GM23248 (cell line): ENCODE measurements around the gene CCDC28B. TPM values are rescaled to one million over a fixed set of nuclear protein-coding genes. Genes with fewer than 3 reads are reported as not detected.
A peak's percentile ranks its signal among the peaks of the same experiment; 100 is the strongest.

ENCODE experiments used
- DNase-seq: peaks from one replicate; pipeline ENCODE4 v3.0.0-alpha.2; 2015
- H2AFZ ChIP-seq: fragments of 200-600 bp; sonication (generic); 2 replicates; pipeline ENCODE4 v1.6.1; 2016; ENCODE audit warnings: antibody characterized with exemption
- H3F3A ChIP-seq: fragments of 200-600 bp; sonication (generic); 2 replicates; pipeline ENCODE4 v1.6.1; 2016; ENCODE audit warnings: mild to moderate bottlenecking, antibody characterized with exemption, mixed run types; ENCODE audit not compliant: insufficient read depth
- H3K27ac ChIP-seq: fragments of 200-600 bp; sonication (generic); 2 replicates; pipeline ENCODE4 v1.5.1; 2016; ENCODE audit warnings: mild to moderate bottlenecking
- H3K27me3 ChIP-seq: fragments of 200-600 bp; sonication (generic); replicated peaks from 2 replicates; pipeline ENCODE4 v1.6.1; 2016; ENCODE audit warnings: mild to moderate bottlenecking; ENCODE audit not compliant: insufficient read depth
- H3K36me3 ChIP-seq: fragments of 200-600 bp; sonication (generic); 2 replicates; pipeline ENCODE4 v1.6.1; 2016; ENCODE audit warnings: low read depth, mild to moderate bottlenecking
- H3K4me1 ChIP-seq: fragments of 200-600 bp; sonication (generic); 2 replicates; pipeline ENCODE4 v1.6.1; 2016; ENCODE audit warnings: mild to moderate bottlenecking; ENCODE audit not compliant: insufficient read depth
- H3K4me2 ChIP-seq: fragments of 200-600 bp; sonication (generic); one replicate; pipeline ENCODE4 v1.6.1; 2016; ENCODE audit warnings: mild to moderate bottlenecking; ENCODE audit not compliant: unreplicated experiment
- H3K4me3 ChIP-seq: fragments of 200-600 bp; sonication (generic); 2 replicates; pipeline ENCODE4 v1.5.1; 2016; ENCODE audit warnings: mild to moderate bottlenecking
- H3K79me2 ChIP-seq: fragments of 200-600 bp; sonication (generic); 2 replicates; pipeline ENCODE4 v1.6.1; 2016; ENCODE audit warnings: mild to moderate bottlenecking; ENCODE audit not compliant: insufficient read depth
- H3K9ac ChIP-seq: fragments of 200-600 bp; sonication (generic); 2 replicates; pipeline ENCODE4 v1.6.1; 2016; ENCODE audit warnings: mild to moderate bottlenecking
- H3K9me2 ChIP-seq: fragments of 200-600 bp; sonication (generic); 2 replicates; pipeline ENCODE4 v1.6.1; 2016; ENCODE audit warnings: mixed run types, mild to moderate bottlenecking, moderate library complexity; ENCODE audit not compliant: insufficient read depth
- H3K9me3 ChIP-seq: fragments of 200-600 bp; sonication (generic); one replicate; pipeline ENCODE4 v1.6.1; 2017; ENCODE audit warnings: low read depth
- H4K20me1 ChIP-seq: fragments of 200-600 bp; sonication (generic); 2 replicates; pipeline ENCODE4 v1.6.0; 2016; ENCODE audit not compliant: insufficient read depth
- EZH2 ChIP-seq: fragments of 200-600 bp; sonication (generic); IDR thresholded peaks from 2 replicates; pipeline ENCODE4 v1.6.1; 2018; ENCODE audit warnings: antibody characterized with exemption, mild to moderate bottlenecking; ENCODE audit not compliant: insufficient read depth, poor library complexity, severe bottlenecking
- EZH2phosphoT487 ChIP-seq: fragments of 200-600 bp; sonication (generic); IDR thresholded peaks from 2 replicates; pipeline ENCODE4 v1.6.1; 2018; ENCODE audit warnings: antibody characterized with exemption, moderate library complexity, mild to moderate bottlenecking, low read depth; ENCODE audit not compliant: insufficient read depth
- WGBS, 2 experiments: methylation state at CpG; one replicate each; pipeline ENCODE4 v1.1.6; 2015 to 2017; ENCODE audit warnings: low lambda C conversion rate in 2 of 2, low coverage in 1 of 2; ENCODE audit errors: missing lambda C conversion rate in 2 of 2; 5-methylcytosine and 5-hydroxymethylcytosine counted together
- in situ Hi-C: fragments of 300-500 bp; cut with MboI; formaldehyde crosslinking; loops from 2 replicates; pipeline ENCODE4 v1.15.0; 2020
- polyA plus RNA-seq: library from polyadenylated mRNA; unstranded; fragments of >200 nt; fragmentation: Nextera tagmentation; extraction: Ambion mirVana; gene quantifications from 2 replicates; pipeline ENCODE4 v1.2.1, GENCODE V29; 2016
- total RNA-seq: library from RNA; depleted of rRNA; stranded (reverse); fragments of >200 nt; shearing (Covaris generic); gene quantifications from 2 replicates; pipeline ENCODE4 v1.2.3, GENCODE V29; 2014

Gene CCDC28B
- total and polyA plus RNA-seq, 2 experiments from 2014 or later, result 17.7 to 19.7 TPM

GRCh38 chr1:32186491-32186890, 13.9 kb upstream of the CCDC28B start:
- H3K36me3 ChIP-seq, result peaks cover 72% of the 10 kb centered on the region
- H3K9ac ChIP-seq, result no peak overlapping the region
- H3K27me3 ChIP-seq, result no peaks in the 10 kb centered on the region
- H3K4me1 ChIP-seq, result peaks cover 33% of the 10 kb centered on the region
- no peak overlapping the region for H2AFZ ChIP-seq
- WGBS, 2 experiments, result 57 to 66% methylated on average over 2 of the region's 2 CpGs
- 0 out of 2 replicates have a peak overlapping the region, but pooled peaks have one; percentile 19 for H3K4me3 ChIP-seq
- H3F3A ChIP-seq, result peaks cover 10% of the 10 kb centered on the region
- in situ Hi-C loops, result no loop called here
- no peaks in the 10 kb centered on the region for H3K9me2 ChIP-seq
- TF ChIP-seq EZH2phosphoT487 (no peak), EZH2 (no peak)
- H3K27ac ChIP-seq, result no peak overlapping the region
- peaks cover 87% of the 10 kb centered on the region for H3K79me2 ChIP-seq
- no peaks in the 10 kb centered on the region for H3K9me3 ChIP-seq
- H4K20me1 ChIP-seq, result peaks cover 5% of the 10 kb centered on the region; the same call in 1 of the 2 replicates
- H3K4me2 ChIP-seq, result no peak overlapping the region
- no peak for DNase-seq

- H3K4me2 ChIP-seq, result no peak overlapping the region
- DNase-seq, result no peak
- no peaks in the 10 kb centered on the region for H3K27me3 ChIP-seq
- peaks cover 73% of the 10 kb centered on the region for H3K79me2 ChIP-seq
- H3K36me3 ChIP-seq, result peaks cover 80% of the 10 kb centered on the region
- H3K4me3 ChIP-seq, result no peak overlapping the region
- H3K9ac ChIP-seq, result no peak overlapping the region
- H2AFZ ChIP-seq, result no peak overlapping the region
- H3K9me3 ChIP-seq, result no peaks in the 10 kb centered on the region
- no peaks in the 10 kb centered on the region for H3K9me2 ChIP-seq
- 0 out of 2 replicates have a peak, but pooled peaks cover 20% of the 10 kb centered on the region for H3K4me1 ChIP-seq
- TF ChIP-seq EZH2phosphoT487 (no peak), EZH2 (no peak)
- peaks cover 5% of the 10 kb centered on the region; the same call in 1 of the 2 replicates for H4K20me1 ChIP-seq
- in situ Hi-C loops, result no loop called here
- H3K27ac ChIP-seq, result no peak overlapping the region
- H3F3A ChIP-seq, result peaks cover 13% of the 10 kb centered on the region
- WGBS, 2 experiments, result 91 to 95% methylated on average over 9 of the region's 9 CpGs
Measured at GRCh38 chr1:32187850-32188249, 12.5 kb upstream of the CCDC28B start.

- H3K4me3 ChIP-seq, result no peak overlapping the region
- peaks cover 28% of the 10 kb centered on the region for H3K79me2 ChIP-seq
- no peak overlapping the region for H3K4me2 ChIP-seq
- H3K27me3 ChIP-seq, result no peaks in the 10 kb centered on the region
- no peaks in the 10 kb centered on the region for H3K9me3 ChIP-seq
- no peak for TF ChIP-seq EZH2
- no peak for TF ChIP-seq EZH2phosphoT487
- no peak for DNase-seq
- no peak overlapping the region for H2AFZ ChIP-seq
- 93 to 95% methylated on average over 7 to 8 of the region's 8 CpGs for WGBS, 2 experiments
- no peaks in the 10 kb centered on the region for H3K9me2 ChIP-seq
- no peak overlapping the region for H3K27ac ChIP-seq
- no peaks in the 10 kb centered on the region for H4K20me1 ChIP-seq
- in situ Hi-C loops, result no loop called here
- peaks cover 10% of the 10 kb centered on the region for H3K4me1 ChIP-seq
- H3F3A ChIP-seq, result peaks cover 55% of the 10 kb centered on the region
- H3K9ac ChIP-seq, result no peak overlapping the region
- H3K36me3 ChIP-seq, result peaks cover 91% of the 10 kb centered on the region
Measured at GRCh38 chr1:32192220-32192948, 8.0 kb upstream of the CCDC28B start.

GRCh38 chr1:32194984-32195383, 5.4 kb upstream of the CCDC28B start:
- in situ Hi-C loops, result no loop called here
- no peak overlapping the region for H3K27ac ChIP-seq
- H4K20me1 ChIP-seq, result no peaks in the 10 kb centered on the region
- DNase-seq, result no peak
- peaks cover 7% of the 10 kb centered on the region for H3K79me2 ChIP-seq
- 97 to 100% methylated on average over 6 of the region's 6 CpGs for WGBS, 2 experiments
- no peak overlapping the region for H3K9ac ChIP-seq
- no peaks in the 10 kb centered on the region for H3K9me3 ChIP-seq
- H2AFZ ChIP-seq, result no peak overlapping the region
- H3F3A ChIP-seq, result peaks cover 72% of the 10 kb centered on the region
- TF ChIP-seq EZH2phosphoT487, result no peak
- no peak for TF ChIP-seq EZH2
- H3K36me3 ChIP-seq, result peaks cover 67% of the 10 kb centered on the region
- H3K4me2 ChIP-seq, result no peak overlapping the region
- H3K4me3 ChIP-seq, result no peak overlapping the region
- H3K27me3 ChIP-seq, result no peaks in the 10 kb centered on the region
- H3K9me2 ChIP-seq, result no peaks in the 10 kb centered on the region
- H3K4me1 ChIP-seq, result peaks cover 21% of the 10 kb centered on the region
